Stimulated activated CD4-positive, alpha-beta T cell treated with anti-CD3 and anti-CD28 coated beads, Interleukin-1b, Interleukin-23, amount 100 ng/mL, for 24 hours (primary cell): ENCODE results near the gene LTF.
"Not testable (repeated sequence)": the region's sequence is repeated elsewhere in the genome, so short reads cannot be mapped to it uniquely, and the experiment has no call there.

Experiments used
- DNase-seq, 4 experiments: peaks; one replicate each; pipeline ENCODE4 v3.0.0-alpha.2; 2020; ENCODE audit warnings: low read depth in 4 of 4, low spot score in 1 of 4

LTF gene

GRCh38 chr3:46416811-46417510, 47.7 kb downstream of the LTF start:
- no peak for DNase-seq

GRCh38 chr3:46416125-46416810, 48.4 kb downstream of the LTF start:
- DNase-seq: no peak

GRCh38 chr3:46414739-46415138, 50.0 kb downstream of the LTF start:
- no peak for DNase-seq

- DNase-seq: no peak
These were observed 50.8 kb downstream of the LTF start for GRCh38 chr3:46413951-46414350.

- no peak for DNase-seq
These were observed 51.9 kb downstream of the LTF start for GRCh38 chr3:46412786-46413298.

GRCh38 chr3:46411271-46411670, 53.4 kb downstream of the LTF start:
- no peak for DNase-seq

- no peak for DNase-seq
These were observed 54.0 kb downstream of the LTF start for GRCh38 chr3:46410669-46411068.

- no peak for DNase-seq
These were observed 54.8 kb downstream of the LTF start for GRCh38 chr3:46409739-46410489.

- no peak for DNase-seq
These were observed 55.9 kb downstream of the LTF start for GRCh38 chr3:46408853-46409252.

GRCh38 chr3:46407970-46408369, 56.7 kb downstream of the LTF start:
- no peak for DNase-seq

- peak in 2 of 4 experiments; percentile 8 to 10 for DNase-seq
These were observed 57.7 kb downstream of the LTF start, which contains the start of the genes CCR5AS and CCRL2 for GRCh38 chr3:46406788-46407611. TSS of gene CCR5AS (minus strand) at chr3:46407066. TSS of gene CCRL2 (plus strand) at chr3:46407259. CDS start at chr3:46408080, 821 bp downstream.

GRCh38 chr3:46406443-46406787, 58.3 kb downstream of the LTF start:
- no peak for DNase-seq

GRCh38 chr3:46405301-46406019, 59.2 kb downstream of the LTF start:
- no peak for DNase-seq

- DNase-seq: not testable (repeated sequence)
These were observed 61.8 kb downstream of the LTF start for GRCh38 chr3:46402902-46403301.

- no peak for DNase-seq
These were observed 63.1 kb downstream of the LTF start for GRCh38 chr3:46401579-46401978.

GRCh38 chr3:46400846-46401245, 63.9 kb downstream of the LTF start:
- DNase-seq: no peak

- no peak for DNase-seq
These were observed 64.5 kb downstream of the LTF start for GRCh38 chr3:46400000-46400734.

- DNase-seq: no peak
These were observed 65.1 kb downstream of the LTF start for GRCh38 chr3:46399557-46399956.

- no peak for DNase-seq
These were observed 65.6 kb downstream of the LTF start for GRCh38 chr3:46399098-46399497.
